OCI-LY7 (cell line): ENCODE results near the gene KRTCAP2. TPM values are rescaled to one million over a fixed set of nuclear protein-coding genes. Genes with fewer than 3 reads are reported as not detected.

ENCODE experiments used
- BruUV-seq: library from RNA; stranded (reverse); fragments of 400-500 nt; replicated peaks from 2 replicates; lab custom pipeline; 2021; lab: Mats Ljungman, UMichigan
- CTCF ChIA-PET: fragments of 300-600 bp; sonication (Branson Sonifier 250); formaldehyde crosslinking; loops from one replicate; lab custom pipeline; 2022; ENCODE audit warnings: antibody characterized with exemption; ENCODE audit not compliant: unreplicated experiment; lab: Charles Lee
- POLR2A ChIA-PET: fragments of 300-600 bp; sonication (Branson Sonifier 250); formaldehyde crosslinking; loops from one replicate; lab custom pipeline; 2022; ENCODE audit warnings: antibody characterized with exemption; lab: Charles Lee
- DNase-seq: peaks from one replicate; pipeline ENCODE4 v3.0.0-alpha.2; 2015; ENCODE audit warnings: low spot score
- H2AFZ ChIP-seq: fragments of 200-600 bp; sonication (generic), shearing (Covaris generic); 2 replicates; pipeline ENCODE4 v1.6.1; 2014; ENCODE audit warnings: mild to moderate bottlenecking, antibody characterized with exemption, low read length, moderate library complexity
- H3K27ac ChIP-seq: fragments of 200-600 bp; sonication (generic); 2 replicates; pipeline ENCODE4 v1.5.1; 2014; ENCODE audit warnings: mixed run types, low read depth, mild to moderate bottlenecking, moderate library complexity, low read length, inconsistent platforms; ENCODE audit not compliant: poor library complexity, severe bottlenecking
- H3K36me3 ChIP-seq: fragments of 200-600 bp; sonication (generic); 2 replicates; pipeline ENCODE4 v1.6.1; 2014; ENCODE audit warnings: mild to moderate bottlenecking, antibody characterized with exemption, low read length, moderate library complexity, mixed read lengths; ENCODE audit not compliant: insufficient read depth
- H3K4me1 ChIP-seq: fragments of 200-600 bp; sonication (generic); 2 replicates; pipeline ENCODE4 v1.5.1; 2014; ENCODE audit warnings: mild to moderate bottlenecking, low read length; ENCODE audit not compliant: insufficient read depth, poor library complexity, severe bottlenecking
- H3K4me2 ChIP-seq: fragments of 200-600 bp; sonication (generic); 2 replicates; pipeline ENCODE4 v1.6.1; 2014; ENCODE audit warnings: mild to moderate bottlenecking, low read length
- H3K4me3 ChIP-seq: fragments of 200-600 bp; sonication (generic); 2 replicates; pipeline ENCODE4 v1.5.1; 2014; ENCODE audit warnings: mild to moderate bottlenecking, low read depth, low read length; ENCODE audit not compliant: poor library complexity, severe bottlenecking
- H3K79me2 ChIP-seq: fragments of 200-600 bp; sonication (generic); 2 replicates; pipeline ENCODE4 v1.6.1; 2016; ENCODE audit warnings: low read depth, mild to moderate bottlenecking, low read length, moderate library complexity, mixed read lengths; ENCODE audit not compliant: insufficient read depth
- H3K9me2 ChIP-seq: fragments of 200-600 bp; sonication (generic); 2 replicates; pipeline ENCODE4 v1.6.1; 2016; ENCODE audit warnings: mild to moderate bottlenecking, low read length, mixed read lengths; ENCODE audit not compliant: insufficient read depth
- H3K9me3 ChIP-seq: fragments of 200-600 bp; sonication (generic); 2 replicates; pipeline ENCODE4 v1.6.1; 2014; ENCODE audit warnings: mild to moderate bottlenecking, mixed run types, low read length, mixed read lengths
- H4K20me1 ChIP-seq: fragments of 200-600 bp; sonication (generic); 2 replicates; pipeline ENCODE4 v1.6.1; 2014; ENCODE audit warnings: mild to moderate bottlenecking, antibody characterized with exemption, low read length, moderate library complexity, mixed read lengths; ENCODE audit not compliant: insufficient read depth
- EZH2phosphoT487 ChIP-seq: fragments of 200-600 bp; sonication (generic); IDR thresholded peaks from 2 replicates; pipeline ENCODE4 v1.6.1; 2018; ENCODE audit warnings: low read depth, borderline replicate concordance, mild to moderate bottlenecking, mixed run types, antibody characterized with exemption, low read length, moderate library complexity, mixed read lengths
- intact Hi-C: fragments of 100-400 bp; cut with micrococcal nuclease; formaldehyde crosslinking; loops from one replicate; pipeline ENCODE4 v1.10.0; 2022; ENCODE audit not compliant: unreplicated experiment
- total RNA-seq, 2 experiments: library from RNA; depleted of rRNA in 1 of 2; stranded (reverse); fragments of >200 nt in 1 of 2; shearing (Covaris generic) in 1 of 2; gene quantifications; 2 replicates each; pipeline ENCODE4 v1.2.3, GENCODE V29; 2014 to 2022
- TF ChIP-seq, protein P1 (sequence below): fragments of 200-600 bp; sonication (generic); conservative IDR thresholded peaks from 2 replicates; pipeline ENCODE4 v1.5.1; 2014; ENCODE audit warnings: mild to moderate bottlenecking, antibody characterized with exemption, low read length, moderate library complexity, mixed read lengths

The KRTCAP2 gene
- total RNA-seq, 2 experiments from 2014 or later: 128 to 141 TPM

DNA sequence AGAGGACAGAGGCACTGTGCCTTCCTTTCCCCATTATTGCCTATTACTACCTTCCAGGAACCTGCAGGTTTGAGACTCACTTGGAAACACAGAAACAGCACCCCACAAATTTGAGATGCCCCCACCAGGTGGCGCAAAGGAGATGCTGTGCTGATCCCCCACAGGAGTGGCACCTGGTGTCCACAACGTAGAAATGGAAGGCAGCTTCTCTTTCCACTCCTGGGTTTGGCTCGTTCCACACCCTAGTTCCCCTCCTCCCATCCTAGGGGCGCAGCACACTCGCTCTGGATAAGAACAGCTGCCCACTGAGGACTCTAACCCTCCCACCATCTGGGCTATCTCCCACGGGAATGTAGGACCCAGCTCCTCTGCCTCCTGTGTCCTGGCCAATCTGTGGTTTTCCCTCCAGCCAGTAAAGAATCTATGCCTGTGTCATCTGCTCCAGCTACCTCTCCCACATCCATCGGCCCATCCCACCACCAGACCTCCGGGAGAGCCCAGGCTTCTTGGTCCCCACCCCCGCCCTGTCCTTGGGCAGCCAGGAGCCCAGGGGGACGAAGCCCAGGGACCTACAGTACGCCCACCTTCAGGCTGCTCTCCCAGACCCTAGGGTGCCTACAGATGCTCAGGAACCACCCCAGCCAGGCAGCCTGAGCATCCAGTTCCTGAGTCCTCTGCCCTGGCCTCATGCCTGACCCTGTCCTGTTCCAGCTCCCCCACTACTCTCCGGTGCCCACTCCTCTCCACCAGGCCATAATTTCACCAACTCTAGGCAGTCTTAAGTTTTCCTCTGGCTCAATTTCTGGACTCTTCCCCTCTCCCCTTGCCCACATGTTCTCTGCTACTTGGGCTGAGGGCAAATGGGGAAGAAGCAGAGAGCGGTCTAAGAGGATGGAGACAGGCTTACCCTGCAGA, 34.0 kb upstream of the KRTCAP2 start:
- no peak overlapping the region for H2AFZ ChIP-seq
- no peak for TF ChIP-seq EZH2phosphoT487
- TF ChIP-seq, protein P1, sequence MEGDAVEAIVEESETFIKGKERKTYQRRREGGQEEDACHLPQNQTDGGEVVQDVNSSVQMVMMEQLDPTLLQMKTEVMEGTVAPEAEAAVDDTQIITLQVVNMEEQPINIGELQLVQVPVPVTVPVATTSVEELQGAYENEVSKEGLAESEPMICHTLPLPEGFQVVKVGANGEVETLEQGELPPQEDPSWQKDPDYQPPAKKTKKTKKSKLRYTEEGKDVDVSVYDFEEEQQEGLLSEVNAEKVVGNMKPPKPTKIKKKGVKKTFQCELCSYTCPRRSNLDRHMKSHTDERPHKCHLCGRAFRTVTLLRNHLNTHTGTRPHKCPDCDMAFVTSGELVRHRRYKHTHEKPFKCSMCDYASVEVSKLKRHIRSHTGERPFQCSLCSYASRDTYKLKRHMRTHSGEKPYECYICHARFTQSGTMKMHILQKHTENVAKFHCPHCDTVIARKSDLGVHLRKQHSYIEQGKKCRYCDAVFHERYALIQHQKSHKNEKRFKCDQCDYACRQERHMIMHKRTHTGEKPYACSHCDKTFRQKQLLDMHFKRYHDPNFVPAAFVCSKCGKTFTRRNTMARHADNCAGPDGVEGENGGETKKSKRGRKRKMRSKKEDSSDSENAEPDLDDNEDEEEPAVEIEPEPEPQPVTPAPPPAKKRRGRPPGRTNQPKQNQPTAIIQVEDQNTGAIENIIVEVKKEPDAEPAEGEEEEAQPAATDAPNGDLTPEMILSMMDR: peak; percentile 94
- no peaks in the 10 kb centered on the region for H4K20me1 ChIP-seq
- intact Hi-C loops: loop anchor here (1.0 to 5.0 kb wide), 4 partner anchors 19 to 100 kb away; partner anchors contain the start of genes FDPS and SCAMP3
- peak overlapping the region; percentile 77 for H3K27ac ChIP-seq
- no peaks in the 10 kb centered on the region for H3K79me2 ChIP-seq
- H3K4me3 ChIP-seq: peak overlapping the region; percentile 90
- peak; percentile 89 for DNase-seq
- no TSS peak for BruUV-seq
- no peaks in the 10 kb centered on the region for H3K9me3 ChIP-seq
- POLR2A ChIA-PET: interaction anchor here (0.5 to 1.8 kb wide), 6 partner anchors 17 to 305 kb away, joined by 3 to 9 read pairs (median 5); no protein-coding TSS in a partner anchor
- H3K9me2 ChIP-seq: no peaks in the 10 kb centered on the region
- H3K36me3 ChIP-seq: no peaks in the 10 kb centered on the region
- peaks cover 28% of the 10 kb centered on the region for H3K4me1 ChIP-seq
- CTCF ChIA-PET: interaction anchor here (1.0 to 2.2 kb wide), 3 partner anchors 14 to 34 kb away, joined by 3 to 9 read pairs (median 3); partner anchors contain the start of gene KRTCAP2
- peak overlapping the region; percentile 90 for H3K4me2 ChIP-seq

DNA sequence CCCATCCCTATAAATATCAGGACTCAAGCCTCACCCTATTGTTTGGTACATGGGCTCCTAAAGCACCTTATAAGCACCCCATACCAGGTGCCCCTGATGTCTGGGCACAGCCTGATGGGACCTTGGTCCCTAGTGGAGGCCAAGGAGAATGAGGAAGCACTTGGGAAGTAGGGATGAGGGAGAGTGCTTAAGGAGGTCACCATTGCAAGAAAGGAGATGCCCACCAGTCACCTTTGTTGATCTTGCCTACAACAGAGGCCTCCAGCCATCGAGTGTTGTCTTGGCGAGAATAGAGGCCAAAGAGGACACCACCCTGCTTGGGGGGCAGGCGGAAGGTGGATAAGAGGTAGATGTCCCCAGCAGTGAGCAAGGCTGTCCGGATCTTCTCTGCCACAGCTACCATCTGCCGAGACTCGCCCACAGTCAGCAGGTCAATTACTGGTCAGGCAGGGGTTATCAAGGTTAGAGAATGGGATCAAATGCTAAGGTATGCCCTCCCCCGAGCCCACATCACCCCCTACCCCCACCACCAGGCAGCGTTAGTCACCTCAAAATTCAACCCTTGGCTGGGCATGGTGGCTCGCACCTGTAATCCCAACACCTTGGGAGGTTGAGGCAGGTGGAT, 33.0 kb upstream of the KRTCAP2 start:
- BruUV-seq: no TSS peak
- Histone ChIP-seq H3K27ac (no peak overlapping the region), H2AFZ (no peak overlapping the region), H3K9me3 (no peaks in the 10 kb centered on the region), H3K79me2 (no peaks in the 10 kb centered on the region), H3K36me3 (no peaks in the 10 kb centered on the region), H4K20me1 (no peaks in the 10 kb centered on the region), H3K4me2 (no peak overlapping the region), H3K4me3 (no peak overlapping the region), H3K9me2 (no peaks in the 10 kb centered on the region), H3K4me1 (peaks cover 28% of the 10 kb centered on the region)
- POLR2A ChIA-PET: interaction anchor here (1.8 kb wide), 1 partner anchor 19 kb away, joined by 9 read pairs; no protein-coding TSS in a partner anchor
- DNase-seq: no peak
- no peak for TF ChIP-seq EZH2phosphoT487
- TF ChIP-seq, protein P1: no peak
- intact Hi-C loops: loop anchor here (5.0 kb wide), 2 partner anchors 56 to 101 kb away; partner anchors contain the start of genes FDPS and SCAMP3
- CTCF ChIA-PET: no interaction called here
